Astrocyte of the spinal cord (primary cell): Measurements from ENCODE around the gene CGAS.

Experiments used
- DNase-seq: peaks from one replicate; pipeline ENCODE4 v3.0.0; 2011; ENCODE audit warnings: low read depth, low spot score
- H3K4me3 ChIP-seq: 2 replicates; pipeline ENCODE4 v1.5.1; 2011; ENCODE audit warnings: low read depth, mild to moderate bottlenecking, low read length, moderate library complexity
- CTCF ChIP-seq: IDR thresholded peaks from 2 replicates; pipeline ENCODE4 v1.5.1; 2012; ENCODE audit warnings: low read depth, mild to moderate bottlenecking, low read length, inconsistent platforms
- in situ Hi-C: cut with HindIII; loops from 2 replicates; pipeline ENCODE4 v1.10.0; 2017; ENCODE audit warnings: low sequenced_read_pairs

CGAS gene

DNA sequence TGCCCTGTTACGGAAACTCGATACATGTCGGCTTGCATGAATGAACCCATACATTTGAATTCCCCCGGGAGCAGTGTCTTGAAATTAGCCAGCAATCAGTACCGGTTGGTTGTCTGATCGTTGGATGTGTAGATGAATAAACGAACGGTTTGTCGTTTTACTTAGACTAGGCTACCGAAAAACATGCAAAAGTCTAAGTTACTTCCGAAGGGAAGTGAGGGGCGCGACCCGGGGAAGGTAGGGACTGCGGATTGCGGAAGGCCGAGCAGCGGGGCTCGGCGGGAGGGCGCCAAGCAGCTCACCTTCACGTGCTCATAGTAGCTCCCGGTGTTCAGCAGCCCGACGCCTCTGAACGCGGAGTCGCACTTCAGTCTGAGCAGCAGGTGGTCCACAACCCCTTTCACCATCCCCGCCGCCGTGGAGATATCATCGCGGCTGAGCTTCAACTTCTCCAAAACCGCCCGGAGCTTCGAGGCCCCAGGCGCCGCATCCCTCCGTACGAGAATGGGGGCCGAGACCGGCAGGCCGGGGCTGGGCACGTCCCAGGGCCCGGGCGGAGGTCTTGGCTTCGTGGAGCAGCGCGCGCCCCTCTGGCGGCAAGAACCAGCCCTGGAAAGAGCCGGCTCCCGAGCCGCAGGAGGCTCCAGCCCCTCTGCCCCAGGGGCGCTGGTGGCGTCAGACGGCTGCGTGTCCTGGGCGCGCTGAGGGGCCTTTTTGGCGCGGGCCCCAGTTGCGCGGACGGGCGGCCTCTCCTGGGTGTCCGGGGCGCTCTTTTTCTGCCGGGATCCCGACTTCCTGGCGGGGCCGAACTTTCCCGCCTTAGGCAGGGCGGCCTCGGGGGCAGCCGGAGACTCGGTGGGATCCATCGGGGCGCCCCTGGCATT lies 632 bp downstream of the CGAS start:
- in situ Hi-C loops, result no loop called here
- DNase-seq, result peak; percentile 38
- H3K4me3 ChIP-seq, result peak overlapping the region; percentile 54

GRCh38 chr6:73443555-73443954 lies 8.5 kb downstream of the CGAS start:
- no peak for DNase-seq
- in situ Hi-C loops, result no loop called here
- H3K4me3 ChIP-seq, result no peak overlapping the region
- no peak for TF ChIP-seq CTCF

More for the DNA sequence above, 632 bp downstream of the CGAS start:
- TF ChIP-seq CTCF, result no peak

GRCh38 chr6:73435236-73435635 lies 16.9 kb downstream of the CGAS start:
- in situ Hi-C loops, result no loop called here
- no peak for DNase-seq
- TF ChIP-seq CTCF, result no peak

DNA sequence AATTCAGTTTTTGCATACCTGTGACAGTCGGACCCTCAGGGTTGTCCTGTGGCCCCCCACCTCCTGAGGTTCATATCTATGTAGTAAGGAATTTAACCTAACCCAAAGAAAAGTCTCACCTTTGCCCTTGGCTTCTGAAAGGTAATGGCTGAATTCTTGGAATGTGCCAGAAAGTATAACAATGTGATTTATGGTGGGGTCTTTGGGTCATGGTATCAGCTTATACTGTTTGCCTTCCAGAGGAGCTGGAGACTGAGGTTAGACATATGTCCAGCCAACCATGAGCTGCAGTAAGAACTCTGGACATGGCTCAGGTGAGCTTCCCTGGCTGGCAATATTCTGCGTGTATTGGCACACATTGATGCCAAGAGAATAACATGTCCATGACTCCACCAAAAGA lies 30.6 kb downstream of the CGAS start:
- in situ Hi-C loops, result no loop called here
- TF ChIP-seq CTCF, result no peak
- no peak for DNase-seq
- no peak overlapping the region for H3K4me3 ChIP-seq

More at GRCh38 chr6:73435236-73435635, 16.9 kb downstream of the CGAS start:
- H3K4me3 ChIP-seq, result no peak overlapping the region

DNA sequence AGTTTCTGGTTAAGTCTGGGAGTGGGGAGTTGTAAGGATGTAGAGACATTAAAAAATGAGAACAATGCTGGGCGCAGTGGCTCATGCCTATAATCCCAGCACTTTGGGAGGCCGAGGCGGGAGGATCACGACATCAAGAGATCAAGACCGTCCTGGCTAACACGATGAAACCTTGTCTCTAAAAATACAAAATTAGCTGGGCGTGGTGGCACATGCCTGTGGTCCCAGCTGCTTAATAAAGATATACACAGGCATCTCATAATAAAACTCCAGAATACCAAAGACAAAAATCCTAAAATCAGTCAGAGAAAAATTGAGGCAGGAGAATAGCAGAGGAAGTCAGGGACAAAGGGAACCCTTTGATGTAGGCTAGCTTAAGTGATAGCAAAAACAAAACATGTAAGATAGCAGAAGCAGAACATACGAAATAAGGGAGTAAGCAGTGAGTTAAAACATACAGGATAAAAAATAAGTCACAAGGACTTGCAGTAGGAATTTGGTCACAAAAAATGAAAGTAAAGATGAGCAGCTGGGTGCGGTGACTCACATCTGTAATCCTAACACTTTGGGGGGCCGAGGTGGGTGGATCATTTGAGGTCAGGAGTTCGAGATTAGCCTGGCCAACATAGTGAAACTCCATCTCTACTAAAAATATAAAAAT lies 33.9 kb downstream of the CGAS start:
- no peak overlapping the region for H3K4me3 ChIP-seq
- peak; percentile 13 for DNase-seq
- in situ Hi-C loops, result no loop called here
- no peak for TF ChIP-seq CTCF

DNA sequence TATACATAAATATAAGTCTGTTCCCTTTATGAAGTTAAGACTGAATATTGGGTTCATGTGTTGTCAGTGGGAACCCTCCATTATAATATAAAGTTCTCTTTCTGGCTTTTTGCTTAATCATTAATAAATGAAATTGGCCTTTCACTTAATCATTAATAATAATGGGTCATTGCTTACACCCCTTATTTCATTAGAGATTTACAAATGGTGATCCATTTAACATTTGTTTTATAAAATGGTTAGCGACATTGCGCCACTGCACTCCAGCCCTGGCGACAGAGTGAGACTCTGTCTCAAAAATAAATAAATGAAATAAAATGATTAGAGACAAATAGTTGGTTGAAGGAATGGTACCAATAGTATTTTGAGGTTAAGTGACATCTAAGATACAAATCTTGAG lies 39.0 kb downstream of the CGAS start:
- in situ Hi-C loops, result no loop called here
- no peak for TF ChIP-seq CTCF
- DNase-seq, result no peak
- H3K4me3 ChIP-seq, result no peak overlapping the region
